ENCODE measurements around the gene MRGPRG.

- TF ChIP-seq FOXK2 (conservative IDR thresholded peaks at IDR 0.05 in 1 of 2, IDR thresholded peaks at IDR 0.05 in 1 of 2; ENCODE audit: low read depth in 2 of 2) (no peak), FIP1L1 (IDR thresholded peaks at IDR 0.05; ENCODE audit: low read depth, low read length, poor library complexity, severe bottlenecking) (no peak), BRD4 (IDR thresholded peaks at IDR 0.05) (no peak), HINFP (tag; conservative IDR thresholded peaks at IDR 0.05; ENCODE audit: low read depth) (no peak), YBX1 (IDR thresholded peaks at IDR 0.05) (no peak)
Measured at GRCh38 chr11:3229673-3230630, 11.3 kb upstream of the MRGPRG start.

Measured in K562 (cell line).